ENCODE measurements around the gene BICDL1.

The BICDL1 gene

GRCh38 chr12:120125029-120125428, 136.0 kb downstream of the BICDL1 start:
- DNase-seq (ENCODE audit: low spot score) (no peak), FAIRE-seq (no peak)

DNA sequence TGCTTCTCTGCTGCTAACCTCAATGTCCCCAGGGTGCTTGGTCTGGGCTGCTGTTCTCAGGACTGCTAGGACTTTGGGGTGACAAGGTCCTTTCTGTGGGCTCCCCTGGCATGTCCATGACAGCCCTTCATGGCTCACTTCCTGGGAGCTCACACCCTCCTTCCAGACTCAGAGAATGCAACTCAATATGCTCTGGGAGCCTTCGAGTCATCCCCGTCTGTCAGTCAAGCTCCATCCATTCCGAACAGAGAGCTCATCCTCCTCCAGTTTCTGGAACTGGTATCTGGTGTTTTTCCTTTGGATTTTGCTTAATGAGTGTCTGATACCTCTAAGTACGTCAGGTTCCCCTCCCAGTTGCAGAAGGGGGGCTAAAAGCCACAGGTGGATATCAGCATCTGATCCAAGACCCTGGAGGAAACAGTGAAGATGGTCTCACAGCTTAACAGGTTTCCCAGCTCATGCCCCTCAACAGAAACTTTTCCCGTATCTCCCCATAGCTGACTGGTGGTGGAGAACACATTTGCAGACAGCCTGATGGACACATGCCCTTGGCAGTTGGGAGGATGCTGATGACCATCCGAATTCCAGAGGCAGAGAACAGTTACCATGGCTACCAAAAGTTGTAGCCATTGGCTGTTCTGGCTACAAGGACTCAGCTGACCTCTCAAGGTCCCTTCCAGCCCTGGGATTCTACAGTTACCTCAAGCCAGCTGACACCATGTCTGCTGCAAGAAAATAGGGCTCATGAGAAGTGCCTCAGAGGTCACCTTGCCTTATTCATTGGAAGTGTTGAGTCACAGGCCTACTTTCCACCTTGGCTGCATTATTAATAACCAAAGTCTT, 137.0 kb downstream of the BICDL1 start:
- DNase-seq (ENCODE audit: low spot score), result no peak
- no peak for FAIRE-seq

GRCh38 chr12:120126635-120127005, 137.6 kb downstream of the BICDL1 start:
- no peak for FAIRE-seq
- no peak for DNase-seq (ENCODE audit: low spot score)

- no peak for DNase-seq (ENCODE audit: low spot score)
- FAIRE-seq, result no peak
Measured at GRCh38 chr12:120130011-120130410, 141.0 kb downstream of the BICDL1 start.

- no peak for DNase-seq (ENCODE audit: low spot score)
- no peak for FAIRE-seq
Measured at GRCh38 chr12:120131116-120131515, 142.1 kb downstream of the BICDL1 start.

DNA sequence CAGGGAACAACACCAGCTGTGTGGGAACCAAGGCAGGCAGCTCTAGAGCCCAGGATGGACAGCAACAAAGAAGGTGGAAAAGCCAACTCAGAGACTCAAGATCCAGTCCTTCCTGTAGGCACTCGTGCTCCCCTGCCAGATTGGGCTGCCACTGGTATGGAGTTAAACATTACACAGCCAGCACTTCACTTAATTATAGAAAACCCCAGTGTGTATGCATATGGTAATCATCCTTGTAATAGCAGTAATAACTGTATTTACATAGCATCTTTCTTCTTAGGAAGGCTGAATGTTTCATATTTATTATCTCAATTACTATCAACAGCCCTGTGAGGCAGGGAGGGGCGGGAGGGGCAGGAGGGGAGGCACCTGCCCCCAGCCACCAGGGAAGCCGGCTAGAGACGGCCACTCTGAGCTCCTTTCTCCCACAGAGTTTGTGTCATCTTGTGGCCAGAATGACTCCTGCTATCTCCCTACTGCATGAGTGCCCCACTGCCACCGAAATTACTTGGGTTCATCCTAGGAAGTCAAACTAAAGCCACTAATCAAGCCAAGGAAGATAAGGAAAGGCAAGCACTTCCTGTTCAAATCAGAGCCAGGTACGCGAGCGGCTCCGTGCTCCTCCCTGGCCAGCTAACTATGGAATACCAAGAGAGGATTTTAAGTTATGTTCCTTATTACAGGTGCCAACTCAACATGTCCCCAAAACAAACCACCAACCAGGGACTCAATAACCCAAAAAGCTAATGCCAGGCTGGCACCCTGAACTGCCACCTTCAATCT, 143.2 kb downstream of the BICDL1 start:
- FAIRE-seq, result no peak
- DNase-seq (ENCODE audit: low spot score), result no peak

- no peak for FAIRE-seq
- DNase-seq (ENCODE audit: low spot score), result no peak
Measured at GRCh38 chr12:120132863-120133385, 143.9 kb downstream of the BICDL1 start.

DNA sequence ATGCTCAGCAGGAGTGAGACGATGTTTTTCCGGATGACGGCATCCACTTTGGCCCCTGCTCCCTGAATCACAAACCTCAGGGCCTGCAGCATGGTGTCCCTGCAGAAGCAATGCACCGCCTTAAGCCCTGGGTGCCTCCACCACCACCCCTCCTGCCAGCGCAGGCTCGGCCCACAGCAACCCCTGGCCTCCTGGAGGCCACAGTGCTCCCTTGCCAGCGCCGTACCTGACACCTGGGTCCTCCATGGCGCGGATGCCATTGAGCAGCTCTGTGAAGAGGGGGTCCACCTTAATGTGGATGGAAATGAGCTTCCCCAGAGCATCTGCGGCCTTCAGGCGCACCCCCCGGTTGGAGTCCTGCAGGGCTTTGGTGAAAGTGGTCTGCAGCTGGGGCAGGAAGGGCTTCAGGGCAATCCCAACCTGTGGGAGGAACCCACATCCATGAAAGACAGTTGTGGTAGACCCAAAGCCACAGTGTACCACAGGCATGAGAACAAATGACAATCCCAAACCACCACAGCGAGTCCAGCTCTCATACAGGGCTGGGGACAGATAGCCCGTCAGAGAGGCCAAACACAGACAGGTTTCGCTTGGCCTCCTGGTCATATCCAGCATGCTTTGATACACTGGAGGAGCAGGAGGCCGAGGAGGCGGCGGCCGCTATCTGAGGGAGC, 145.4 kb downstream of the BICDL1 start:
- FAIRE-seq, result no peak

GRCh38 chr12:120136093-120136770, 147.2 kb downstream of the BICDL1 start:
- FAIRE-seq (no peak), DNase-seq (ENCODE audit: low spot score) (no peak)

More for the DNA sequence above, 145.4 kb downstream of the BICDL1 start:
- no peak for DNase-seq (ENCODE audit: low spot score)

DNA sequence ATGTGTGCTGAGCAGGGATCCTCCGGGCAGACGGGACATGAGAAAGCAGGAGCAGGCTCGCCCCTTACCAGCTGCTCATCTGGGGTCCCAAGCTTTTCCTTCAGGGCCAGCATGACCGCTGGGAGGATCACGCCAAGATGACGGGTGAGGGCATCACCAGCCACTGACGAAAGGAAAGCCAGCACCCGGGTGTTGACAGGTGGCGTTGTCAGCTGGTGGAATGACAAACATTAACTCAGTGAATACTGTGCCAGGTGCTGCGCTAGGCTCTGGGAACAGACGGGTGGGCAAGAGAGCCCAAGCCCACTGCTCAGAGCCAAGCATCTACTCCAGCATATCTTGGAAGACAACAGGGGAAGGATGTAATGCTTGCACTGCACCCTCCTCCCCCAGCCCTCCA, 148.8 kb downstream of the BICDL1 start:
- no peak for FAIRE-seq

GRCh38 chr12:120138366-120138765, 149.3 kb downstream of the BICDL1 start:
- no peak for FAIRE-seq
- no peak for DNase-seq (ENCODE audit: low spot score)

More for the DNA sequence above, 148.8 kb downstream of the BICDL1 start:
- DNase-seq (ENCODE audit: low spot score), result no peak

DNA sequence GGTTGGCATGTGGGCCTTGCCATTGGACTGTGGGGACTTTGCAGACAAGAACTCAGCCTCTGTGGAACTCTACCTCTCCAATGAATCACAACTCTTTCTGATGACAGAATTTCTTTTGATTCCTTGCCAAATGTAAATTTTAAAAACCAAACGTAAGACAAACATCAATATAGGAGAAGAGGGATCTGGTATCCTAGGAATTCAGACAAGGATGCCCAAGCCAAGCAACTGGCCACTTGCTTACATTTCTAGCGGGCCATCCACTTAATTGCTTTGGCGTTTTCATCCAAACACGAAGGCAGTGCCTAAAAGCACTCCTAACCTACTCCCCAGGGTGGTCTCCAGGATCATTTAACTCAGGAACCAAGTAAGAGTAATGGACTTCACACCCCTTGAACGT, 150.9 kb downstream of the BICDL1 start:
- no peak for FAIRE-seq
- DNase-seq (ENCODE audit: low spot score), result no peak

DNA sequence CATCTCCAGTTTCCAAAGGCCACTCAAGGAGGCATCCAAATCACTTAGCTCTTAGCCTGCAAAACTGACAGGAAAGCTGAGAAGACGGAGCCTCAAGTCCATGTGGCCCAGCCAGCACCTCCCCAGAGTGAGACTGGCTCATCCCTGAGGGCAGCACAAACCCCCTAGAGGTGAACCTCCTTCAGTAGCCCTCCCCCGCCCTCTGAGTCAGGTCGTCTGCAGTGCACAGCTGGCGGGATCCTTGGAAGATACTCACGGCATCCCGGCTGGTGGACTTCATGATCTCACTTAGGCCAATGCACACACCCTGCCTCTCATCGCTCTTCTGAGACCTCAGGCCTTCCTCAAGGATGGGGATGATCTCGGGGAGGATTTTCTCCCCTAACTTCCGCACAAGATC, 151.6 kb downstream of the BICDL1 start:
- FAIRE-seq, result no peak
- no peak for DNase-seq (ENCODE audit: low spot score)

- no peak for FAIRE-seq
- no peak for DNase-seq (ENCODE audit: low spot score)
Measured at GRCh38 chr12:120141336-120141735, 152.3 kb downstream of the BICDL1 start.

GRCh38 chr12:120142231-120142877, 153.3 kb downstream of the BICDL1 start:
- FAIRE-seq (no peak), DNase-seq (ENCODE audit: low spot score) (no peak)
